ENCODE measurements around the gene DAPP1. TPM values are rescaled to one million over a fixed set of nuclear protein-coding genes. Genes with fewer than 3 reads are reported as not detected.

The DAPP1 gene
- total RNA-seq, 1 donor from 2014 or later: not detected

GRCh38 chr4:99808260-99808857 lies 8.3 kb upstream of the DAPP1 start:
- H3K4me1 Mint-ChIP-seq (ENCODE audit: low read depth, unreplicated experiment): peaks cover 40% of the 10 kb centered on the region
- H3K27ac Mint-ChIP-seq (ENCODE audit: unreplicated experiment): peak overlapping the region; percentile 91
- TF ChIP-seq, protein P1, sequence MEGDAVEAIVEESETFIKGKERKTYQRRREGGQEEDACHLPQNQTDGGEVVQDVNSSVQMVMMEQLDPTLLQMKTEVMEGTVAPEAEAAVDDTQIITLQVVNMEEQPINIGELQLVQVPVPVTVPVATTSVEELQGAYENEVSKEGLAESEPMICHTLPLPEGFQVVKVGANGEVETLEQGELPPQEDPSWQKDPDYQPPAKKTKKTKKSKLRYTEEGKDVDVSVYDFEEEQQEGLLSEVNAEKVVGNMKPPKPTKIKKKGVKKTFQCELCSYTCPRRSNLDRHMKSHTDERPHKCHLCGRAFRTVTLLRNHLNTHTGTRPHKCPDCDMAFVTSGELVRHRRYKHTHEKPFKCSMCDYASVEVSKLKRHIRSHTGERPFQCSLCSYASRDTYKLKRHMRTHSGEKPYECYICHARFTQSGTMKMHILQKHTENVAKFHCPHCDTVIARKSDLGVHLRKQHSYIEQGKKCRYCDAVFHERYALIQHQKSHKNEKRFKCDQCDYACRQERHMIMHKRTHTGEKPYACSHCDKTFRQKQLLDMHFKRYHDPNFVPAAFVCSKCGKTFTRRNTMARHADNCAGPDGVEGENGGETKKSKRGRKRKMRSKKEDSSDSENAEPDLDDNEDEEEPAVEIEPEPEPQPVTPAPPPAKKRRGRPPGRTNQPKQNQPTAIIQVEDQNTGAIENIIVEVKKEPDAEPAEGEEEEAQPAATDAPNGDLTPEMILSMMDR (IDR thresholded peaks at IDR 0.05; ENCODE audit: partially characterized antibody, unreplicated experiment): peak; percentile 73
- H3K27me3 Mint-ChIP-seq (ENCODE audit: unreplicated experiment): peaks cover 6% of the 10 kb centered on the region
- peaks cover 8% of the 10 kb centered on the region for H3K36me3 Mint-ChIP-seq (ENCODE audit: unreplicated experiment)
- H3K9me3 Mint-ChIP-seq (ENCODE audit: unreplicated experiment): no peaks in the 10 kb centered on the region
- no peak overlapping the region for H3K4me3 Mint-ChIP-seq (ENCODE audit: unreplicated experiment)
- peak; percentile 77 for DNase-seq

- H3K27ac Mint-ChIP-seq (ENCODE audit: unreplicated experiment): peak overlapping the region; percentile 91
- H3K4me1 Mint-ChIP-seq (ENCODE audit: low read depth, unreplicated experiment): peaks cover 31% of the 10 kb centered on the region
- peak overlapping the region; percentile 38 for H3K4me3 Mint-ChIP-seq (ENCODE audit: unreplicated experiment)
- H3K27me3 Mint-ChIP-seq (ENCODE audit: unreplicated experiment): peaks cover 6% of the 10 kb centered on the region
- H3K36me3 Mint-ChIP-seq (ENCODE audit: unreplicated experiment): peaks cover 8% of the 10 kb centered on the region
- DNase-seq: no peak
- TF ChIP-seq, protein P1 (IDR thresholded peaks at IDR 0.05; ENCODE audit: partially characterized antibody, unreplicated experiment): no peak
- H3K9me3 Mint-ChIP-seq (ENCODE audit: unreplicated experiment): no peaks in the 10 kb centered on the region
Observed at GRCh38 chr4:99809326-99809725, 7.3 kb upstream of the DAPP1 start.

GRCh38 chr4:99810536-99810935 lies 6.1 kb upstream of the DAPP1 start:
- Mint-ChIP-seq H3K4me3 (ENCODE audit: unreplicated experiment) (no peak overlapping the region), H3K27me3 (ENCODE audit: unreplicated experiment) (peaks cover 5% of the 10 kb centered on the region), H3K27ac (ENCODE audit: unreplicated experiment) (no peak overlapping the region), H3K9me3 (ENCODE audit: unreplicated experiment) (peaks cover 3% of the 10 kb centered on the region), H3K4me1 (ENCODE audit: low read depth, unreplicated experiment) (peaks cover 22% of the 10 kb centered on the region), H3K36me3 (ENCODE audit: unreplicated experiment) (peaks cover 8% of the 10 kb centered on the region)
- TF ChIP-seq, protein P1 (IDR thresholded peaks at IDR 0.05; ENCODE audit: partially characterized antibody, unreplicated experiment): no peak
- DNase-seq: no peak

GRCh38 chr4:99811117-99811516 lies 5.5 kb upstream of the DAPP1 start:
- Mint-ChIP-seq H3K9me3 (ENCODE audit: unreplicated experiment) (peaks cover 3% of the 10 kb centered on the region), H3K27ac (ENCODE audit: unreplicated experiment) (no peak overlapping the region), H3K4me1 (ENCODE audit: low read depth, unreplicated experiment) (peaks cover 22% of the 10 kb centered on the region), H3K36me3 (ENCODE audit: unreplicated experiment) (peaks cover 8% of the 10 kb centered on the region), H3K27me3 (ENCODE audit: unreplicated experiment) (peaks cover 5% of the 10 kb centered on the region), H3K4me3 (ENCODE audit: unreplicated experiment) (no peak overlapping the region)
- TF ChIP-seq, protein P1 (IDR thresholded peaks at IDR 0.05; ENCODE audit: partially characterized antibody, unreplicated experiment): no peak
- no peak for DNase-seq

DNA sequence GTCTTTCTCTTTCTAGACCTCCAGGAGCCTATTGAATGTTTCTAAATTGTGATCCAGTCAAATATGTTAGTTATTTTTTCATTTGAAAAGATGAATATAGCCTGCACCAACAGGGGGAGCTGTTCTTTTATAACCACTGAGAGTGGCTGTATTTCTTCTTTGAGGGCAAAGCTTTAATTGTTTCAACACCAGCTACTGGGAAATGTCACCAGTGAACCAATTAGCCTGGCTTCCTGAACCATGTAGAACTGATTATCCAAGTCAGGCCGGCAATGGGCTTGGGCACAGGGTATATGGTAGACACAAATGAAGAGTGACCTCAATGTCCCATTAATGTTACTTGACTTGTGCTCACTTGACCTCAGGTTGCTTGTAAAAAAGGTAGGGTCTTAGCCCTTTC lies 4.8 kb upstream of the DAPP1 start:
- no peak overlapping the region for H3K4me3 Mint-ChIP-seq (ENCODE audit: unreplicated experiment)
- peaks cover 22% of the 10 kb centered on the region for H3K4me1 Mint-ChIP-seq (ENCODE audit: low read depth, unreplicated experiment)
- TF ChIP-seq, protein P1 (IDR thresholded peaks at IDR 0.05; ENCODE audit: partially characterized antibody, unreplicated experiment): peak; percentile 56
- peaks cover 8% of the 10 kb centered on the region for H3K36me3 Mint-ChIP-seq (ENCODE audit: unreplicated experiment)
- H3K9me3 Mint-ChIP-seq (ENCODE audit: unreplicated experiment): peaks cover 3% of the 10 kb centered on the region
- DNase-seq: no peak
- peaks cover 5% of the 10 kb centered on the region for H3K27me3 Mint-ChIP-seq (ENCODE audit: unreplicated experiment)
- no peak overlapping the region for H3K27ac Mint-ChIP-seq (ENCODE audit: unreplicated experiment)

Data from glutamatergic neuron (in vitro differentiated cells).